HG02610 (cell line): ENCODE measurements around the gene BRIP1.
"Not testable (repeated sequence)": the region's sequence is repeated elsewhere in the genome, so short reads cannot be mapped to it uniquely, and the experiment has no call there.

Experiments
- ATAC-seq: cut with Tn5 transposase; IDR thresholded peaks from one replicate; pipeline ENCODE4 v1.9.1; 2021; ENCODE audit warnings: mild to moderate bottlenecking, moderate library complexity; ENCODE audit not compliant: unreplicated experiment

The BRIP1 gene

GRCh38 chr17:61805399-61805798 is 57.9 kb downstream of the BRIP1 start:
- no peak for ATAC-seq

DNA sequence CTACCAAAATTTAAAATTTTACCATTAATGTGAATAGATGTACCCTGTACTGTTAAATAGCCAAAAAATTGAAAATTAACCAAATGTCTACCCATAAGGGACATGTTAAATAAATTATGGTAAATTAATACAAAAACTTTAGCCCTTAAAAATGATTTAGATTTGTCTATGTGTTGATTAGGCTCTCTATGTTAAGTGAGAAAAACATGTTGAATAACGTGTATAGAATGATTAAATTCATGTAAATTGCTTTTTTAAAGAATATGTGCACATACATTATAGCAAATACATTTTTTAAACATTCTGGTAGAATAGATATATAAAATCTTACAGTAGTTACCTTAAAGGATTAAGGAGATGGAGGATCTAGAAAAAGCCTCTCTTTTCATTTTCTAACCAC is 59.5 kb downstream of the BRIP1 start:
- ATAC-seq = no peak

GRCh38 chr17:61803216-61803615 is 60.1 kb downstream of the BRIP1 start:
- ATAC-seq = no peak

GRCh38 chr17:61799812-61800484 is 63.4 kb downstream of the BRIP1 start:
- no peak for ATAC-seq

DNA sequence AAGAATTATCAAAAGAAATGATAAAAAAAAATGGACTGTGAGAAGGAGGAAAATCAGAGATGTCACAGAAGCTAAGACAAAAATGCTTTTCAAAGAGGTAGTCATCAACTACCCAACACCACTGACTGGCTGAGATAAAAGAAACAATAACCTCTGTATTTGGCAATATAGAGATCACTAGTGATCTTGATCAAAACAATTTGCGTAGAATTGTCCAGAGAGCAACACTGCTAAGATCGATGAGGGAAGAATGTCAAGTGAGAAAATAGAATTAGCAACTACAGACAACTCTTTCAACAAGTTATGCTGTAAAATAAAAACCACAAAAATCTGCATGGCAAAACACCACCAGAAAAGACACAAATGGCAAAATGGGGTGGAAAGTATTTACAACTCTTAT is 66.0 kb downstream of the BRIP1 start:
- no peak for ATAC-seq

DNA sequence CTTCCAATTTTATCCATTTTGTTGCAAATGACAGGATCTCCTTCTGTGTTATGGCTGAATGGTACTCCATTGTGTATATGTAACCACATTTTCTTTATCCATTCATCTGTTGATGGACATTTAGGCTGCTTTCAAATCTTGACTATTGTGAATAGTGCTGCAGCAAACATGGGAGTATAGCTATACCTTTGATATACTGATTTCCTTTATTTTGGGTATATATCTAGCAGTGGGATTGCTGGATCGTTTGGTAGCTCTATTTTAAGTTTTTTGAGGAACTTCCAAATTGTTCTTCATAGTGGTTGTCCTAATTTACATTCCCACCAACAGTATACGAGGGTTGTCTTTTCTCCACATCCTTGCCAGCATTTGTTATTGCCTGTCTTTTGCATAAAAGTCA is 67.8 kb downstream of the BRIP1 start:
- no peak for ATAC-seq

GRCh38 chr17:61794792-61795191 is 68.5 kb downstream of the BRIP1 start:
- ATAC-seq = no peak

GRCh38 chr17:61794242-61794641 is 69.1 kb downstream of the BRIP1 start:
- no peak for ATAC-seq

DNA sequence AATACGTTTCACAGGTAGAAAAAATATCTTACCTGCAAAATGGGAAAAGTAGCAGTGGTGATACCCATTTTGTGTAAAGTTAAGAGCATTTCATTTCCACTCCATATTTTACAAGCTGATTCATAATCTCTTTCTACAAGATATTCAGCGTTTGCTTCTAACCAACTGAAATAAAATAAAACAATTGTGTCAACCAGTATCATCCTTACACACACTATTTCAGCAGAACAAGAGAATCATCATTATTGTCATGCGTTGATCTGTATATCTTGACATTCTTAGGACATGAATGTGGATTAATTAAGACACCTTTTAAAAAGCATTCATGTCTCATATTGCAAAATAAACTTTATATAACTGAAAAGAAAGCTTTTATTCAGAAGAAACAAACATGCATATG is 69.8 kb downstream of the BRIP1 start:
- ATAC-seq = no peak

- ATAC-seq = no peak
These were observed 73.5 kb downstream of the BRIP1 start for GRCh38 chr17:61789872-61790271.

GRCh38 chr17:61786088-61786487 is 77.2 kb downstream of the BRIP1 start:
- ATAC-seq = no peak

DNA sequence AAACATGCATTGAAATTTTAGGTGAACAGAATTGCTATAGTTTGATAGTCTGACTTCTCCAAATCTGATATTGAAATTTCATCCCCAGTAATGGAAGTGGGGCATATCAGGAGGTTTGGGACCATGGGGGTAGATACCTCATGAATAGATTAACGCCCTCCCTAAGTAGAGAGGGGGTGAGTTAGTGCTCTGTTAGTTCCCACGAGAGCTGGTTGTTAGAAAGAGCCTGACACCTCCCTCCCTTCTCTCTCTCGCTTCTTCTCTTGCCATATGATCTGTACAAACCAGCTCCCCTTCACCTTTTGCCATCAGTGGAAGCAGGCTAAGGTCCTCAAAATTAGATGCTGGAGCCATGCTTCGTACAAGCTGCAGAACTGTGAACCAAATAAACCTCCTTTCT is 78.8 kb downstream of the BRIP1 start:
- no peak for ATAC-seq

GRCh38 chr17:61783556-61784304 is 79.6 kb downstream of the BRIP1 start:
- no peak for ATAC-seq

DNA sequence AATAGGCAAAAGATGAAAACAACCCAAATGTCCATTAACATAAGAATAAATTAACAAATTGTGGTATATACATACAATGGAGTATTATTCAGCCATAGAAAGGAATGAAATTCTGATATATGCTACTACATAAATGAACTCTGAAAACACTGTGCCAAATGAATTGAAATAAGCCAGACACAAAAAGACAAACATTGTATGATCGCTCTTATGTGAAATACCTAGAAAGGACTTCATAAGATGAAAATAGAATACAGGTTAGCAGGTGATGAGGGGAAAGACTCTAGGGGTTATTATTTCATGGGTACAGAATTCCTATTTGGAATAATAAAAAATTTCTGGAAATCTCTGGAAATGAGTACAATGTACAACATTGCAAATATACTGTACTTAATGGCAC is 80.2 kb downstream of the BRIP1 start:
- ATAC-seq = no peak

GRCh38 chr17:61782683-61783082 is 80.6 kb downstream of the BRIP1 start:
- ATAC-seq = no peak

GRCh38 chr17:61775364-61775763 is 88.0 kb downstream of the BRIP1 start:
- ATAC-seq = no peak

GRCh38 chr17:61774724-61775123 is 88.6 kb downstream of the BRIP1 start:
- ATAC-seq = no peak

- ATAC-seq = not testable (repeated sequence)
These were observed 89.2 kb downstream of the BRIP1 start for GRCh38 chr17:61774087-61774486.

DNA sequence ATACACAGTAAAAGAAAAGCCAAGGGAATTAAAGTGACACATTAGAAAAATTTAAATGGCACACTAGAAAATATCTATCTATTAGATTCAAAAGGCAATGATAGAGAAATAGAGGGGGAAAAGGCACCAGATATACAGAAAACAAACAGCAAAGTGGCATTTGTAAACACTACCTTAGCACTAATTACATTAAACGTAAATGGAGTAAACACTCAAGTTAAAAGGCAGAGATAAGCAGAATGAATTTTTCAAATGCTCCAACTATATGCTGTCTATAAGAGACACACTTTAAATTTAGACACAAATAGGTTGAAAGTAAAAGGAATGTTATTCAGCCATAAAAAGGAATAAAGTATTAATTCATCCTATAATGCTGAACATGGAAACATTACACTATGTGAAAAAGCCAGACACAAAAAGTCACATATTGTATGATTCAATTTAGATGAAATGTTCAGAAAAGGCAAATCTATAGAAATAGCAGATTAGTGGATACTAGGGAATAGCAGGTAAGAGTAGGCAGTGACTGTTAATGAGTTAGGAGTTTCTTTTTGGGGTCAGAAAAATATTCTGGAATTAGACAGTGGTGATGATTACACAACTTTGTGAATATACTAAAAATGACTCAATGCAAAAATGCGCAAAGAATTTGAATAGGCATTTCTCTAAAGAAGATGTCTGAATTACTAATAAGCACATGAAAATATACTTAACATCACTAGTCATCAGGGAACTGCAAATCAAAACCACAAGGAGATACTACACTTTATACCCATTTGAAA is 92.4 kb downstream of the BRIP1 start:
- no peak for ATAC-seq

GRCh38 chr17:61770043-61770442 is 93.3 kb downstream of the BRIP1 start:
- no peak for ATAC-seq

- ATAC-seq = no peak
These were observed 94.9 kb downstream of the BRIP1 start for GRCh38 chr17:61768405-61768804.

DNA sequence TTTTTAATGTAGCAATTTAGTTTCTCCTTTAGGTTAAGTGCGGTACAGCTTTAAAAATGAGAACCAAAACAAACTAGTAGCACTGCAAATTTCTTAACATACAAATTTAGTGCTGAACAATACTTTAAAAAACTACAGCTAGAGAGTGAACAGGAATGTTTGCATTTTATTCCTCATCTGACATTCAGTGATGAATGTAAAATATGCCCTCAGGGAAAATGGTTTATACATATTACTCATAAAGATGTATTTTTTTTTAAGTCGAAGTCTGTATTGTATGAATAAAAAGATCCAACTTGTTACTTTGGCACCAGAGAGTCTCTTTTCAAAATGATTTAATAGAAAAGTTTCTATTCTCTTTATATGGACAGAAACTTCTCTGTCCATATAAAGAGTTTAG is 96.8 kb downstream of the BRIP1 start:
- no peak for ATAC-seq
